ENCODE data around the gene RPL7L1.
"Not testable (repeated sequence)": the region's sequence is repeated elsewhere in the genome, so short reads cannot be mapped to it uniquely, and the experiment has no call there.

The RPL7L1 gene

GRCh38 chr6:42891199-42891722 lies 11.8 kb downstream of the RPL7L1 start:
- DNase-seq (ENCODE audit: low read depth, low spot score) = no peak

GRCh38 chr6:42894041-42894828 lies 14.8 kb downstream of the RPL7L1 start:
- not testable (repeated sequence) for DNase-seq (ENCODE audit: low read depth, low spot score)

- DNase-seq (ENCODE audit: low read depth, low spot score) = no peak
Measured at GRCh38 chr6:42896178-42896719, 16.8 kb downstream of the RPL7L1 start.

- DNase-seq (ENCODE audit: low read depth, low spot score) = peak; percentile 33
Measured at GRCh38 chr6:42898891-42899361, 19.5 kb downstream of the RPL7L1 start.

GRCh38 chr6:42899871-42900270 lies 20.5 kb downstream of the RPL7L1 start:
- DNase-seq (ENCODE audit: low read depth, low spot score) = no peak

GRCh38 chr6:42901538-42901957 lies 22.1 kb downstream of the RPL7L1 start:
- DNase-seq (ENCODE audit: low read depth, low spot score) = peak; percentile 59

- DNase-seq (ENCODE audit: low read depth, low spot score) = not testable (repeated sequence)
Measured at GRCh38 chr6:42902429-42903263, 23.2 kb downstream of the RPL7L1 start.

- DNase-seq (ENCODE audit: low read depth, low spot score) = no peak
Measured at GRCh38 chr6:42904467-42904866, 25.1 kb downstream of the RPL7L1 start.

GRCh38 chr6:42907336-42907735 lies 27.9 kb downstream of the RPL7L1 start:
- DNase-seq (ENCODE audit: low read depth, low spot score) = no peak

- DNase-seq (ENCODE audit: low read depth, low spot score) = no peak
Measured at GRCh38 chr6:42909835-42910234, 30.4 kb downstream of the RPL7L1 start.

GRCh38 chr6:42911171-42912021 lies 32.0 kb downstream of the RPL7L1 start:
- no peak for DNase-seq (ENCODE audit: low read depth, low spot score)

GRCh38 chr6:42914546-42914945 lies 35.1 kb downstream of the RPL7L1 start:
- DNase-seq (ENCODE audit: low read depth, low spot score) = no peak

GRCh38 chr6:42915732-42916131 lies 36.3 kb downstream of the RPL7L1 start, which contains the start of gene PTCRA:
Gene PTCRA (plus strand): TSS chr6:42916053. CDS start chr6:42916070, 17 bp downstream.
- no peak for DNase-seq (ENCODE audit: low read depth, low spot score)

GRCh38 chr6:42916288-42916687 lies 36.9 kb downstream of the RPL7L1 start:
- no peak for DNase-seq (ENCODE audit: low read depth, low spot score)

- no peak for DNase-seq (ENCODE audit: low read depth, low spot score)
Measured at GRCh38 chr6:42921801-42922200, 42.4 kb downstream of the RPL7L1 start.

GRCh38 chr6:42923666-42924065 lies 44.2 kb downstream of the RPL7L1 start:
- no peak for DNase-seq (ENCODE audit: low read depth, low spot score)

GRCh38 chr6:42925248-42925857 lies 45.9 kb downstream of the RPL7L1 start:
- no peak for DNase-seq (ENCODE audit: low read depth, low spot score)

GRCh38 chr6:42928986-42929820 lies 49.8 kb downstream of the RPL7L1 start, which contains the start of gene CNPY3:
Gene CNPY3 (plus strand): TSS chr6:42929480. CDS start chr6:42929571, 91 bp downstream.
- peak; percentile 91 for DNase-seq (ENCODE audit: low read depth, low spot score)

- DNase-seq (ENCODE audit: low read depth, low spot score) = peak; percentile 24
Measured at GRCh38 chr6:42929821-42930360, 50.5 kb downstream of the RPL7L1 start.
